Epithelial cell of proximal tubule (primary cell): Measurements from ENCODE around the gene ACTG1. TPM values are rescaled to one million over a fixed set of nuclear protein-coding genes. Genes with fewer than 3 reads are reported as not detected.

Source experiments
- DNase-seq: peaks from one replicate; pipeline ENCODE4 v3.0.0-alpha.2; 2011; ENCODE audit warnings: low read depth
- H3K4me3 ChIP-seq: 2 replicates; pipeline ENCODE4 v1.5.1; 2011; ENCODE audit warnings: low read depth, mild to moderate bottlenecking, low read length
- CTCF ChIP-seq: conservative IDR thresholded peaks from 2 replicates; pipeline ENCODE4 v1.5.1; 2012; ENCODE audit warnings: low read depth, mild to moderate bottlenecking, low read length
- total RNA-seq: library from RNA; depleted of rRNA; stranded (reverse); fragments of >200 nt; gene quantifications from 2 replicates; pipeline ENCODE4 v1.2.3, GENCODE V29; 2015

Gene ACTG1
- total RNA-seq, 1 donor from 2014 or later: 8,322 TPM

GRCh38 chr17:81464586-81464985, 48.0 kb downstream of the ACTG1 start:
- no peak for DNase-seq
- no peak for TF ChIP-seq CTCF

GRCh38 chr17:81463506-81463905, 49.1 kb downstream of the ACTG1 start:
- H3K4me3 ChIP-seq: no peak overlapping the region
- no peak for DNase-seq
- no peak for TF ChIP-seq CTCF

More at GRCh38 chr17:81464586-81464985, 48.0 kb downstream of the ACTG1 start:
- H3K4me3 ChIP-seq: no peak overlapping the region

- no peak overlapping the region for H3K4me3 ChIP-seq
- no peak for TF ChIP-seq CTCF
- DNase-seq: no peak
Observed at GRCh38 chr17:81462506-81463125, 50.0 kb downstream of the ACTG1 start.

- no peak for TF ChIP-seq CTCF
- no peak for DNase-seq
- H3K4me3 ChIP-seq: no peak overlapping the region
Observed at GRCh38 chr17:81461607-81462500, 50.7 kb downstream of the ACTG1 start.

GRCh38 chr17:81460856-81461460, 51.6 kb downstream of the ACTG1 start:
- TF ChIP-seq CTCF: no peak
- no peak for DNase-seq
- H3K4me3 ChIP-seq: no peak overlapping the region

Other genes starting within 250 kb of the ACTG1 start
- gene SLC38A10, start 217.5 kb downstream of the ACTG1 start, total RNA-seq: 67.1 and 71.6 TPM in 2 replicates
- gene BAHCC1, start 117.3 kb downstream of the ACTG1 start, total RNA-seq: 4.8 and 6.2 TPM in 2 replicates
- 0.51 TPM in 1 of 2 replicates, not detected in the other for gene FSCN2, start 15.6 kb upstream of the ACTG1 start, total RNA-seq
- 33.8 and 38.2 TPM in 2 replicates for gene FAAP100, start 39.6 kb upstream of the ACTG1 start, total RNA-seq
- 51.9 and 81.4 TPM in 2 replicates for gene NPLOC4, start 124.3 kb upstream of the ACTG1 start, total RNA-seq
- gene TSPAN10, start 124.4 kb upstream of the ACTG1 start, total RNA-seq: 0.14 and 0.29 TPM in 2 replicates
- 14.2 and 23.5 TPM in 2 replicates for gene PDE6G, start 143.7 kb upstream of the ACTG1 start, total RNA-seq
- gene OXLD1, start 153.8 kb upstream of the ACTG1 start, total RNA-seq: 24.4 and 30.6 TPM in 2 replicates
- gene CCDC137, start 153.9 kb upstream of the ACTG1 start, total RNA-seq: 32.7 and 33.2 TPM in 2 replicates
- 43.5 and 59.0 TPM in 2 replicates for gene ARL16, start 171.0 kb upstream of the ACTG1 start, total RNA-seq
- gene HGS, start 171.2 kb upstream of the ACTG1 start, total RNA-seq: 122 and 144 TPM in 2 replicates
- gene MRPL12, start 190.6 kb upstream of the ACTG1 start, total RNA-seq: 127 and 218 TPM in 2 replicates
- 60.1 and 98.6 TPM in 2 replicates for gene SLC25A10, start 199.5 kb upstream of the ACTG1 start, total RNA-seq